Endodermal cell (in vitro differentiated cells): Measurements from ENCODE around the gene NT5C. TPM values are rescaled to one million over a fixed set of nuclear protein-coding genes. Genes with fewer than 3 reads are reported as not detected.

ENCODE experiments used
- DNase-seq: peaks from one replicate; pipeline ENCODE4 v3.0.0-alpha.2; 2017
- H3K27ac ChIP-seq: 2 replicates; pipeline ENCODE4 v1.5.1; 2013; ENCODE audit warnings: mild to moderate bottlenecking, low read depth, low read length, moderate library complexity
- H3K27me3 ChIP-seq: 2 replicates; pipeline ENCODE4 v1.6.1; 2013; ENCODE audit warnings: mild to moderate bottlenecking, low read length, moderate library complexity; ENCODE audit not compliant: insufficient read depth, control insufficient read depth, poor library complexity, severe bottlenecking
- H3K36me3 ChIP-seq: 2 replicates; pipeline ENCODE4 v1.7.0; 2013; ENCODE audit warnings: mild to moderate bottlenecking, low read length, moderate library complexity; ENCODE audit not compliant: control insufficient read depth, insufficient read depth
- H3K4me1 ChIP-seq: one replicate; pipeline ENCODE4 v1.7.0; 2013; ENCODE audit warnings: low read length; ENCODE audit not compliant: control insufficient read depth, insufficient read depth
- H3K4me3 ChIP-seq: 2 replicates; pipeline ENCODE4 v1.5.1; 2013; ENCODE audit warnings: mild to moderate bottlenecking, low read length, moderate library complexity
- H3K9ac ChIP-seq: 2 replicates; pipeline ENCODE4 v1.6.1; 2013; ENCODE audit warnings: mild to moderate bottlenecking, low read length, moderate library complexity; ENCODE audit not compliant: poor library complexity, severe bottlenecking; ENCODE audit errors: extremely low read depth
- H3K9me3 ChIP-seq: 2 replicates; pipeline ENCODE4 v1.6.1; 2013; ENCODE audit warnings: mild to moderate bottlenecking, low read length, moderate library complexity; ENCODE audit not compliant: control insufficient read depth
- H3K27ac Mint-ChIP-seq: 2 replicates; pipeline ENCODE4 v1.8.0; 2020; ENCODE audit warnings: mixed read lengths
- H3K27me3 Mint-ChIP-seq: 2 replicates; pipeline ENCODE4 v1.8.0; 2021; ENCODE audit warnings: mild to moderate bottlenecking, mixed read lengths; ENCODE audit not compliant: insufficient read depth
- H3K36me3 Mint-ChIP-seq: 2 replicates; pipeline ENCODE4 v1.8.0; 2020; ENCODE audit warnings: low read depth, mixed read lengths
- H3K4me1 Mint-ChIP-seq: 2 replicates; pipeline ENCODE4 v1.8.0; 2020; ENCODE audit warnings: mixed read lengths
- H3K4me3 Mint-ChIP-seq: 2 replicates; pipeline ENCODE4 v1.8.0; 2020; ENCODE audit warnings: mild to moderate bottlenecking, moderate library complexity, mixed read lengths
- H3K9me3 Mint-ChIP-seq: 2 replicates; pipeline ENCODE4 v1.8.0; 2020; ENCODE audit warnings: mild to moderate bottlenecking, mixed read lengths
- WGBS, 2 experiments: methylation state at CpG; one replicate each; pipeline versions ENCODE4 v1.1.5 to v1.1.7; 2013; ENCODE audit warnings: missing lambda C conversion rate in 2 of 2, mixed read lengths in 1 of 2; ENCODE audit not compliant: insufficient coverage in 1 of 2, insufficient read length in 1 of 2; 5-methylcytosine and 5-hydroxymethylcytosine counted together
- total RNA-seq, 2 donors: library from RNA; stranded (reverse); fragmentation: NEBNext Ultra II Directional in 1 of 2; extraction: Animal tissue kit (Norgen Biotek cat#: 25700) in 1 of 2; gene quantifications; 2 replicates in 1 of 2; 3 replicates in 1 of 2; pipeline ENCODE4 v1.2.1, GENCODE V29; 2021
- TF ChIP-seq, protein P1 (sequence below): fragments of 200-600 bp; sonication (generic); conservative IDR thresholded peaks from 2 replicates; pipeline ENCODE4 v1.5.0; 2021; ENCODE audit warnings: antibody characterized with exemption, mild to moderate bottlenecking

Gene NT5C
- total RNA-seq, 2 donors from 2014 or later, result 69.1 to 80.3 TPM

GRCh38 chr17:75154195-75155106 is 22.9 kb upstream of the NT5C start, which contains the start of gene JPT1:
JPT1 (minus strand) TSS chr17:75154512; CDS start chr17:75154397, 115 bp downstream.
- peak within 1 kb of the TSS; percentile 77 for H3K27ac ChIP-seq
- Mint-ChIP-seq H3K4me3 (peak within 1 kb of the TSS; percentile 96), H3K36me3 (peaks cover 9% of the 10 kb centered on the region), H3K27ac (peak within 1 kb of the TSS; percentile 92), H3K27me3 (no peaks in the 10 kb centered on the region), H3K9me3 (no peaks in the 10 kb centered on the region), H3K4me1 (peaks cover 21% of the 10 kb centered on the region)
- TF ChIP-seq, protein P1, sequence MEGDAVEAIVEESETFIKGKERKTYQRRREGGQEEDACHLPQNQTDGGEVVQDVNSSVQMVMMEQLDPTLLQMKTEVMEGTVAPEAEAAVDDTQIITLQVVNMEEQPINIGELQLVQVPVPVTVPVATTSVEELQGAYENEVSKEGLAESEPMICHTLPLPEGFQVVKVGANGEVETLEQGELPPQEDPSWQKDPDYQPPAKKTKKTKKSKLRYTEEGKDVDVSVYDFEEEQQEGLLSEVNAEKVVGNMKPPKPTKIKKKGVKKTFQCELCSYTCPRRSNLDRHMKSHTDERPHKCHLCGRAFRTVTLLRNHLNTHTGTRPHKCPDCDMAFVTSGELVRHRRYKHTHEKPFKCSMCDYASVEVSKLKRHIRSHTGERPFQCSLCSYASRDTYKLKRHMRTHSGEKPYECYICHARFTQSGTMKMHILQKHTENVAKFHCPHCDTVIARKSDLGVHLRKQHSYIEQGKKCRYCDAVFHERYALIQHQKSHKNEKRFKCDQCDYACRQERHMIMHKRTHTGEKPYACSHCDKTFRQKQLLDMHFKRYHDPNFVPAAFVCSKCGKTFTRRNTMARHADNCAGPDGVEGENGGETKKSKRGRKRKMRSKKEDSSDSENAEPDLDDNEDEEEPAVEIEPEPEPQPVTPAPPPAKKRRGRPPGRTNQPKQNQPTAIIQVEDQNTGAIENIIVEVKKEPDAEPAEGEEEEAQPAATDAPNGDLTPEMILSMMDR, result no peak
- peak within 1 kb of the TSS; percentile 91 for H3K9ac ChIP-seq
- no peaks in the 10 kb centered on the region for H3K27me3 ChIP-seq
- 0 to 2% methylated on average over 16 to 67 of the region's 67 CpGs for WGBS, 2 experiments
- peak within 1 kb of the TSS; percentile 94 for H3K4me3 ChIP-seq
- peaks cover 16% of the 10 kb centered on the region for H3K36me3 ChIP-seq
- DNase-seq, result peak; percentile 100
- peaks cover 3% of the 10 kb centered on the region for H3K4me1 ChIP-seq
- no peaks in the 10 kb centered on the region for H3K9me3 ChIP-seq

DNA sequence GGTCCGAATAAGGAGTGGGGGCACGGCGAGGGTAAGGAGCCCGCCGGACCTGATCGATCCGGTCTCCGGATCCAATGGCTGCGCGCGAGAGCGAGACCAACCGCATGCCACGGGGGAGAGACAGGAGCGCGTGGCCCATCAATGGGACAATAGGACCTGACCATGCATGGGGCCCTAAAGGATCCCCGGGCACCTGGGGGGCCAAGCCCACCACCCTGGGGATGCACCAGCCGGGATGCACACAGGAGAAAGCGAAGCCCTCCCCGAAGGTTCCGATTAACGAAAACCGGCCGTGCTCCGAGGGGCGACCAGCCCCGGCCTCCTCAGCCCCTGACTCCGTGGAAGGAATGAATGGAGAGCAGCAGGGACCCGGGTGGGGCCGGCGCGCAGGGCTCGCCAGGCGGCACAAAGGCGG is 22.2 kb upstream of the NT5C start:
- Histone ChIP-seq H3K4me3 (peak overlapping the region; percentile 94), H3K9me3 (no peaks in the 10 kb centered on the region), H3K27ac (peak overlapping the region; percentile 77), H3K27me3 (no peaks in the 10 kb centered on the region), H3K4me1 (peaks cover 3% of the 10 kb centered on the region), H3K36me3 (peaks cover 17% of the 10 kb centered on the region), H3K9ac (peak overlapping the region; percentile 91)
- Mint-ChIP-seq H3K4me3 (peak overlapping the region; percentile 96), H3K9me3 (no peaks in the 10 kb centered on the region), H3K36me3 (peaks cover 9% of the 10 kb centered on the region), H3K27ac (peak overlapping the region; percentile 92), H3K27me3 (no peaks in the 10 kb centered on the region), H3K4me1 (peaks cover 21% of the 10 kb centered on the region)
- TF ChIP-seq, protein P1, result no peak
- WGBS, 2 experiments, result 0% methylated on average over 22 to 35 of the region's 35 CpGs
- peak; percentile 73 for DNase-seq

DNA sequence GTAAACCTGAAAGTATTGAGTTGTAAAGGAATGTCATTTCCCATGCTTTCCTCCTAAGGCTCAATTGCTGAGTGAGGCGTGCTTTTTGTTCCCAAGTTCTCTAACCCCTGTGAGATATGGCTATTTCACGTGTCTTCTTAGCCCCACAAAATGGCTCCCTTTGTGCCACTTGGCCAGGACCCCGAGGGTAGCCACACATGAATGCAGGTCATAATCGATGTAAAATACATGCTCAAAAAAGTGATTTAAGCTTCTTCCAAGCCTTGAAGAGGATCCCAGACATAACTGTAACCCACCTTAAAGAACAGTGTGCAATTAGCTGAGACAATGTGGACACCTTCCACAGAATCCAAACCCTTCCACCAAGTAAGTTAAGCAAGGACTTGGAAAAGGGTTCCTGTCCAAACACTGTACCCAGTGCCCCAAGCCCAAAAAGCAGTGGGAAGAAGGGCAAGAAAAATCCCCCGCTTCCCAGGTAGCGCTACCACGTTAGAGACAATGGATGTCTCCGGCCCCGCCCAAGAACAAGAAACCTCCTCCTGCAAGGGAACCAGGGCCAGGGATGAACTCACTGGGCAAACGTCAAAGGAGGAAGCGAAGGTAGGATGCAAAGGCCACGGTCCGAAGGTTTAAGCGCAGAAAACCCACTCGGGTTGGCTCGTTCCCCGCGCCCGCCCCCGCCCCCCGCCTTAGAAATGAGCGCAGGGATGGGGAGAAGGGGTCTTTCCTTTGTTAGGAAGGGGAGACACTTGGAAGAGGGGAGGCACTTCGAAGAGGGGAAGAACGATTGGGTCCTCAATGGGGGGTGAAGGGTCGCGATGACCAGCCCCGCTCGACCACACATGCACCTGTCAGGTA is 21.6 kb upstream of the NT5C start:
- peak; percentile 86 for DNase-seq
- Histone ChIP-seq H3K27me3 (no peaks in the 10 kb centered on the region), H3K4me1 (peaks cover 3% of the 10 kb centered on the region), H3K36me3 (peaks cover 23% of the 10 kb centered on the region), H3K4me3 (peak overlapping the region; percentile 94), H3K9me3 (no peaks in the 10 kb centered on the region), H3K27ac (peak overlapping the region; percentile 77), H3K9ac (peak overlapping the region; percentile 91)
- no peaks in the 10 kb centered on the region for H3K9me3 Mint-ChIP-seq
- H3K4me3 Mint-ChIP-seq, result peak overlapping the region; percentile 96
- no peaks in the 10 kb centered on the region for H3K27me3 Mint-ChIP-seq
- H3K4me1 Mint-ChIP-seq, result peaks cover 21% of the 10 kb centered on the region
- H3K36me3 Mint-ChIP-seq, result peaks cover 12% of the 10 kb centered on the region
- TF ChIP-seq, protein P1, result no peak
- WGBS, 2 experiments, result 0% methylated on average over 22 to 28 of the region's 28 CpGs
- H3K27ac Mint-ChIP-seq, result peak overlapping the region; percentile 92
